GM19238 (cell line): ENCODE data around the gene SNAP23.

Experiments
- DNase-seq: peaks from one replicate; pipeline ENCODE4 v3.0.0; 2011; ENCODE audit warnings: low spot score; ENCODE audit not compliant: insufficient read length

SNAP23 gene

GRCh38 chr15:42494998-42495360 lies 455 bp upstream of the SNAP23 start:
- DNase-seq, result no peak

GRCh38 chr15:42498212-42499068 lies 3.0 kb downstream of the SNAP23 start:
- DNase-seq, result no peak

GRCh38 chr15:42499858-42500609 lies 4.6 kb downstream of the SNAP23 start:
- DNase-seq, result no peak

- no peak for DNase-seq
Observed at GRCh38 chr15:42502477-42502876, 7.0 kb downstream of the SNAP23 start.

- no peak for DNase-seq
Observed at GRCh38 chr15:42503825-42504224, 8.4 kb downstream of the SNAP23 start.

- DNase-seq, result no peak
Observed at GRCh38 chr15:42504631-42505030, 9.2 kb downstream of the SNAP23 start.

- DNase-seq, result no peak
Observed at GRCh38 chr15:42507514-42507913, 12.1 kb downstream of the SNAP23 start.

- no peak for DNase-seq
Observed at GRCh38 chr15:42508263-42508690, 12.8 kb downstream of the SNAP23 start.

GRCh38 chr15:42510258-42511006 lies 15.0 kb downstream of the SNAP23 start:
- DNase-seq, result no peak

GRCh38 chr15:42511007-42511391 lies 15.6 kb downstream of the SNAP23 start:
- DNase-seq, result no peak

GRCh38 chr15:42523331-42523730 lies 27.9 kb downstream of the SNAP23 start:
- DNase-seq, result no peak

GRCh38 chr15:42528970-42529369 lies 33.5 kb downstream of the SNAP23 start:
- DNase-seq, result no peak

GRCh38 chr15:42533246-42533645 lies 37.8 kb downstream of the SNAP23 start:
- DNase-seq, result no peak

GRCh38 chr15:42544853-42545629 lies 49.6 kb downstream of the SNAP23 start:
- no peak for DNase-seq

- DNase-seq, result no peak
Observed at GRCh38 chr15:42547918-42548248, 52.4 kb downstream of the SNAP23 start.

- DNase-seq, result peak; percentile 92
Observed at GRCh38 chr15:42548249-42549031, 53.0 kb downstream of the SNAP23 start, which contains the start of the genes HAUS2 and LRRC57. Gene HAUS2 (plus strand): TSS chr15:42548838. CDS start chr15:42548873, 35 bp downstream. Gene LRRC57 (minus strand): TSS chr15:42548793. CDS start chr15:42548434, 359 bp downstream.

- peak; percentile 5 for DNase-seq
Observed at GRCh38 chr15:42549032-42549491, 53.6 kb downstream of the SNAP23 start.

- DNase-seq, result no peak
Observed at GRCh38 chr15:42549741-42550392, 54.4 kb downstream of the SNAP23 start.

- DNase-seq, result no peak
Observed at GRCh38 chr15:42553554-42553953, 58.1 kb downstream of the SNAP23 start.
